Activated T-helper 17 cell treated with anti-CD3 and anti-CD28 coated beads, Interleukin-2, amount 50 U/mL, for 72 hours (primary cell): ENCODE measurements around the gene ACOT7. TPM values are rescaled to one million over a fixed set of nuclear protein-coding genes. Genes with fewer than 3 reads are reported as not detected.

Source experiments
- ATAC-seq: fragments of 150-1000 bp; cut with Tn5 transposase; replicated peaks from 2 replicates; pipeline ENCODE4 v1.10.0; 2021; ENCODE audit warnings: mild to moderate bottlenecking, moderate library complexity
- H3K27ac Mint-ChIP-seq: one replicate; pipeline ENCODE4 v1.8.0; 2022; ENCODE audit warnings: mixed read lengths
- H3K27me3 Mint-ChIP-seq: one replicate; pipeline ENCODE4 v1.8.0; 2022; ENCODE audit warnings: mixed read lengths
- H3K36me3 Mint-ChIP-seq: one replicate; pipeline ENCODE4 v1.8.0; 2022; ENCODE audit warnings: low read depth, mild to moderate bottlenecking, mixed read lengths
- H3K4me1 Mint-ChIP-seq: one replicate; pipeline ENCODE4 v1.8.0; 2022; ENCODE audit warnings: mixed read lengths
- H3K4me3 Mint-ChIP-seq: one replicate; pipeline ENCODE4 v1.8.0; 2022; ENCODE audit warnings: mild to moderate bottlenecking, mixed read lengths
- H3K9me3 Mint-ChIP-seq: one replicate; pipeline ENCODE4 v1.8.0; 2022; ENCODE audit warnings: mixed read lengths
- total RNA-seq, 2 donors: library from RNA; stranded (reverse); gene quantifications; one replicate each; pipeline ENCODE4 v1.2.3, GENCODE V29; 2022

The ACOT7 gene
- total RNA-seq, 2 donors from 2014 or later, result 43.5 to 96.3 TPM

DNA sequence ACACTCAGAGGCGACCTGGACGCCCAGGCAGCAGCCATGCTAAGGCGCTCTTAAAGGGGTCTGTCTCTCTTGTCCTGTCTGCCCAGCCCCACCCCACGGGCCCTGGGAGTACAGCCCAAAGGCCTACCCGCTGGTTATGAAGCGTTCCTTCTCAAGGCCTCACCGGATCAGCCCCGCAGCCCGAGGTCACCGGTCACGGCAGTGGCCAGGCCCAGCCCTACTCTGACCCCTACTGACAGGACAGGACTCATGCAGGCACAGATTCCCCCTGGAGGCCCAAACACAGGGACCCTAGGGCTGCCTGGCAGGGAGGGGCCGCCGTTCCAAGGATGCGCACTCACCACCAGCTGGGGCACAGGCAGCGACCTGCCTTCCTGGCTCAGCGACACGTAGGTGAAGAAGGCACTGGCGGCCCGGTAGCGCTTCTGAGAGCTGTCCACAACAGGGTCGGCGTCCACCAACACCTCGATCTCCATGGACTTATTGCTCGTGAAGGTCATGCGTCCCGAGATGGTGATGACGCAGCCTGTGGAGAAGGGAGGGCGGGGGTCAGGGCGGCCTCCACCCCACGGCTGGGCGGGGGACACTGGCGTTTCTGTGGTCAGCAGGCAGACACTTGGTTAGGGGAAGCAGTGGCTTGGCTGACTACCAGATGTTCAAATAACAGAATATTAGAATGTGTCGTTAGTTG, 112.7 kb downstream of the ACOT7 start:
- Mint-ChIP-seq H3K4me1 (no peaks in the 10 kb centered on the region), H3K27me3 (no peaks in the 10 kb centered on the region), H3K4me3 (no peak overlapping the region), H3K27ac (no peak overlapping the region), H3K36me3 (no peaks in the 10 kb centered on the region), H3K9me3 (no peaks in the 10 kb centered on the region)
- ATAC-seq, result no peak

DNA sequence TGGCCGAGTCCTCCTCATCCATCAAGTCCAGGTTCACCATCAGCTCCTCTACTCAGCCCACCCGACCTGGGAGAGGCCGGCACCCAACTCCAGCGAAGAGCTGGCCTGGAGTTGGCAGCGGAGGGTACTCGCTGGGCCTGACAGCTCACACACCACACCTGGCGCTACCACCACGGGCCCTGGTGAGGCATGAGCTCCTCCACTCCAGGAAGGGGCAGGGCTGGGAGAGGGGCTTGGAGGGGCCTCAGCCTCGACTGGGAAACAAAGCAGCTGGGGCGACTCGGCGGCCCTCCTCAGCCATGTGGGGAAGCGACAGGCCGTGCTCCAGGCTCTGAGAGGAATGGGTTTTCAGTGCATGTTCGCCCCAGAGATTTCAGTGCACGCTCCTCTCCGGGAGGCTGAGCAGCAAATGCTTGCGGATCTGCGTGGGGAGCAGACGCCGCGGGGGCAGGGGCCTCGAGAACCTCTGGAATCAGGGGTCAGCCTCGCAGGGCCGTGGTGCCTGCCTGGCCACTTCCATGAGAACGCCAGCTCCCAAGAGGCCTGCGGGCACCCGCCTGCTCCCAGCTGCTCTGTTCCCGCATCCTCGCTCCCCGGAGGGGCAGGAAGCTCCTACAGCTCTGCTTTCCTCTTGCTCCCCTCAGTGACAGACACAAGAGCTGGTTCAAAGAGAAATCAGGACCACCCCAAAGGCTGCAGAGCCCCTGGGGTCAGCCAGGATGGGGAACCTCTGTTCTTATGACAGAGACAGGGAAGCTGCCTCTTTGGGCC, 113.8 kb downstream of the ACOT7 start:
- H3K36me3 Mint-ChIP-seq, result no peaks in the 10 kb centered on the region
- no peak overlapping the region for H3K4me3 Mint-ChIP-seq
- H3K9me3 Mint-ChIP-seq, result no peaks in the 10 kb centered on the region
- no peaks in the 10 kb centered on the region for H3K27me3 Mint-ChIP-seq
- no peaks in the 10 kb centered on the region for H3K4me1 Mint-ChIP-seq
- no peak overlapping the region for H3K27ac Mint-ChIP-seq
- ATAC-seq, result no peak

GRCh38 chr1:6279066-6279465, 114.5 kb downstream of the ACOT7 start:
- ATAC-seq, result no peak
- H3K36me3 Mint-ChIP-seq, result no peaks in the 10 kb centered on the region
- H3K27me3 Mint-ChIP-seq, result no peaks in the 10 kb centered on the region
- no peak overlapping the region for H3K4me3 Mint-ChIP-seq
- H3K27ac Mint-ChIP-seq, result no peak overlapping the region
- H3K4me1 Mint-ChIP-seq, result no peaks in the 10 kb centered on the region
- H3K9me3 Mint-ChIP-seq, result no peaks in the 10 kb centered on the region

- no peak for ATAC-seq
- no peaks in the 10 kb centered on the region for H3K9me3 Mint-ChIP-seq
- no peaks in the 10 kb centered on the region for H3K4me1 Mint-ChIP-seq
- H3K4me3 Mint-ChIP-seq, result no peak overlapping the region
- H3K27me3 Mint-ChIP-seq, result no peaks in the 10 kb centered on the region
- H3K27ac Mint-ChIP-seq, result no peak overlapping the region
- H3K36me3 Mint-ChIP-seq, result no peaks in the 10 kb centered on the region
These were observed 115.3 kb downstream of the ACOT7 start for GRCh38 chr1:6278263-6278662.

DNA sequence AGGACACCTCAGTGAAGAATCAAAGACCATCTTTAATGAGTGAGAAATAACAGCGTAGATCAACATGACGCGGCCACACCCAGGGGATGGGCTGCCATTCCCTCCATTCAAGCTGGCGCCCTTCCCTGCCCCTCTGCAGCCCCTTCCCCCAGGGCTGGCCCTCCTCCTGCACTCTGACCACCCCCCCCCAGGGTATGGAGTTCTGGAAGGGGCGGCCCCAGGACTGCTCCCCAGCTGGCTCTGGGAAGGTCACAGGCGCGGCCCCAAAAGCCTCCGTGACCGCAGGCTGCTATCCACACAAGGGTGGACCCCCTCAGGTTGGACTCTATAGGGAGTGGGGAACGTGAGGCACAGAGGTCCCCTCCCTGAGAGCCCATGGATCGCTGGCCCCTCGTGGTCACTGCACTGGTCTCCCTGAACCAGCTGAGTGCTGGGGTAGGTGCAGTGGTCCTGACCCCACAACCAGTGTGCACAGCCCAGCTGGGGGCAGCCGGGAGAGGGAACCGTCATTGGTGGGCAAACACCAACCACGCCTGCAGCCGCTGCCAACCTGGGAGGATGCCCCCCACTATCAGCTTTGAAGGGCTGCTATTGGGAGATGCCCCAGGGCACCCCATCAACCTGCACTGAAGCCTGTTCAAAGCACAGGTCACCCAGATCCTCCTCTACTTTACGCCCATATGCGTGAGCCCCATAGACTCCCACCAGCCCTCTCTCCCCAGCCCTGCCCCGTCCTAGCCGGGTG, 116.6 kb downstream of the ACOT7 start:
- Mint-ChIP-seq H3K9me3 (no peaks in the 10 kb centered on the region), H3K4me3 (no peak overlapping the region), H3K4me1 (no peaks in the 10 kb centered on the region), H3K27ac (no peak overlapping the region), H3K27me3 (no peaks in the 10 kb centered on the region), H3K36me3 (no peaks in the 10 kb centered on the region)
- ATAC-seq, result no peak

- Mint-ChIP-seq H3K27ac (no peak overlapping the region), H3K9me3 (no peaks in the 10 kb centered on the region), H3K27me3 (no peaks in the 10 kb centered on the region), H3K4me3 (no peak overlapping the region), H3K36me3 (no peaks in the 10 kb centered on the region), H3K4me1 (no peaks in the 10 kb centered on the region)
- no peak for ATAC-seq
These were observed 117.5 kb downstream of the ACOT7 start for GRCh38 chr1:6275826-6276782.

- Mint-ChIP-seq H3K27ac (no peak overlapping the region), H3K36me3 (no peaks in the 10 kb centered on the region), H3K4me1 (no peaks in the 10 kb centered on the region), H3K9me3 (no peaks in the 10 kb centered on the region), H3K27me3 (no peaks in the 10 kb centered on the region), H3K4me3 (no peak overlapping the region)
- no peak for ATAC-seq
These were observed 118.9 kb downstream of the ACOT7 start for GRCh38 chr1:6274622-6275139.

DNA sequence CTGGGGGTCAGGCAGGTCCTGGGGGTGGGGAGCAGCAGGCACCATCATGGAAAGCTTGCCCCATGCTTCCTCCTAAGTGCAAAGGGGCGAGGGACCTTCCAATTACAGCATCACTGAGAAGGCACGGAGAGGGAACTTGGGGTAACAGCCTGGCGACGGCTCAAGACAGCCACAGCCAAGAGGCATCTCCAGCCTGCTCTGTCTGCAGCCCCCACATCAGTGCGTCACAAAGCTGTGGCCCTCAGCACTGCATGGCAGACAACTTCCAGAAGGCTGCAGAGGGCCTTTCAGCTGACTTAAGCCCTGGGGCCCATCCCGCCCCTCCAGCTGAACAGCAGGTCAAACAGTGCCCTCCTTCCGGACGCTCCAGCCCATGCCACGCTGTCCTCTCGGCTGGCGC, 119.5 kb downstream of the ACOT7 start:
- no peak overlapping the region for H3K27ac Mint-ChIP-seq
- ATAC-seq, result no peak
- no peaks in the 10 kb centered on the region for H3K27me3 Mint-ChIP-seq
- H3K4me1 Mint-ChIP-seq, result no peaks in the 10 kb centered on the region
- no peaks in the 10 kb centered on the region for H3K9me3 Mint-ChIP-seq
- no peaks in the 10 kb centered on the region for H3K36me3 Mint-ChIP-seq
- H3K4me3 Mint-ChIP-seq, result no peak overlapping the region

DNA sequence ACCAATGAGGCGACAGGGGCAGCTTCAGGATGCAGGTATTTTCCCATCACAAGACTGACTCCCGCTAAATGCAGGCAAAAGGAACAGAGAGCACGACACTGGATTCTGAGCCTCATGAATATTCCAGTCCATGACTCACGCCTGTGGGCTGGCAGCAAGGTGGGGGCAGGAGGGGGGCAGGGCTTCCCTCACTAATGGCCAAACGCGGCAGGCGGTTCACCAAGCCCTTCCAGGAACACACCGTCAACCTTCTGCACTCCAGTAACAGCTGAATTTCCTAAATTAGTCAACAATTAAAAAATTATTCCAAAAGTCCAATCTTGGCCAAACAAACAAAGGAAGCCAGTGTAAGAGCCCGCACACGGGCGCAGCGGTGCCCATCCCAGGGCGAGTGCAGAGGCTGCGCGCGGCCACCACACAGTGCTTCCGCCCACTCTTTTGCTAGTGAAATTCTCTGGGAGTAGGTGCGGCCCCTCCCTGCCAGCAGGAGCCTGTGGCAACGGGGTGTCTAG, 120.1 kb downstream of the ACOT7 start:
- no peak for ATAC-seq
- no peaks in the 10 kb centered on the region for H3K4me1 Mint-ChIP-seq
- H3K36me3 Mint-ChIP-seq, result no peaks in the 10 kb centered on the region
- no peaks in the 10 kb centered on the region for H3K27me3 Mint-ChIP-seq
- H3K9me3 Mint-ChIP-seq, result no peaks in the 10 kb centered on the region
- no peak overlapping the region for H3K4me3 Mint-ChIP-seq
- no peak overlapping the region for H3K27ac Mint-ChIP-seq

DNA sequence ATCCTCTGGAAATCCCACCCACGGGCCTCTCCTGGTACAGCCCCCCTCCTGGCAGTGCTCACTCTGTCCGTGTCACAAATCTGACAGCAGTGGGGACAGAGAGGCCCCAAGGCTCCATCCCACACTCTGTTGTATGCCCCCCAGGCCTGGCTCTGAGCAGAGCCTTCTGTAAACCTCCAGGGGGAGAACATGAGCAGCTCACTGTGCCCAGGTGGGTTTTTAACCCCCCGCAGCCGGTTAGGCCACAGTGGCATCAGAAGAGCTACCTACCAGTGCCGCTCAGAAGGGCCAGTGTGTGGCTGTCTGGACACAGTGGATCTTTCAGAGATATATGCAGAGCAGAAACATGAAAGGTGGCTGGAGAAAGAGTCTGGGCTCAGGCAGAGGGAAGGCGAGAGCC, 120.7 kb downstream of the ACOT7 start:
- Mint-ChIP-seq H3K36me3 (no peaks in the 10 kb centered on the region), H3K9me3 (no peaks in the 10 kb centered on the region), H3K27ac (no peak overlapping the region), H3K27me3 (no peaks in the 10 kb centered on the region), H3K4me1 (no peaks in the 10 kb centered on the region), H3K4me3 (no peak overlapping the region)
- ATAC-seq, result no peak

DNA sequence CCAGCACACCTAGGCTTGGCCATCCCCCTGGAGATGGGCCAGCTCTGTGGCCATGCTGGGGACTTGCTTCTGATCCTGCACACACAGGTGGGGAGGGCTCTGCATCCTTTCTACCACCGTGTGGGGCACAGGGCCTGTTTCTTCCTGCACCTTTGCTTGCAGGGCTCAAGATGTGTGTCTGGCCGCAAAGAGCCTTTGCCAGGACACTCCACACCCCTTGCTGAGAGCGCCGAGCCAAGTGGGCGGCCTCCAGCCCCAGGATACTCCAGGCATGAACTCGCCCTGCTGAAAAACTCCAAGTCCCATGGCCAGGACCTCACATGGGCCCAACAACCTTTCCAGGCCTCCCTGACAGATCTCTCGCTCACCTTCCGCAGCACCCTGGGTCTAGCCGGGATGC, 121.1 kb downstream of the ACOT7 start:
- Mint-ChIP-seq H3K27me3 (no peaks in the 10 kb centered on the region), H3K9me3 (no peaks in the 10 kb centered on the region), H3K4me1 (no peaks in the 10 kb centered on the region), H3K27ac (no peak overlapping the region), H3K4me3 (no peak overlapping the region), H3K36me3 (no peaks in the 10 kb centered on the region)
- ATAC-seq, result no peak

DNA sequence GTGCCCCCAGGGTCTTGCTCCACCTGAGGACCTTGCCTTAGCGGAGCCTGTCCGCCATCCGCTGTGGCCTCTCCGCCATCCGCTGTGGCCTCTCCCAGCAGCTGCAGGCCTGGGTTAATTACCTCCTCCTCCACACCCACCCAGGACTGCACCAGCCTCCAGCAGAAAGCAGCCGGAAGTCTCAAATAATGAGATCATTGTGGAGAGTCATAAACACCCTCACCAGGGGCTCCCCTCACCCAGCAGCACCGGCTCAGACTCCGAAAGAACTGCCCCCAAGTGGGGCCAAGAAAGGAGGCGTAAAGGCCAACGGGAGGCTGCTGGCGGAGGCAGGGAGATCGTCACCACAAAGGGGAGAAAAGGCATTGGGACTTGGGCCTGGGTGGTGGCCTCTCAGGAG, 122.0 kb downstream of the ACOT7 start:
- no peak overlapping the region for H3K27ac Mint-ChIP-seq
- H3K36me3 Mint-ChIP-seq, result no peaks in the 10 kb centered on the region
- H3K9me3 Mint-ChIP-seq, result no peaks in the 10 kb centered on the region
- H3K4me3 Mint-ChIP-seq, result no peak overlapping the region
- no peaks in the 10 kb centered on the region for H3K27me3 Mint-ChIP-seq
- no peak for ATAC-seq
- no peaks in the 10 kb centered on the region for H3K4me1 Mint-ChIP-seq

GRCh38 chr1:6271006-6271405, 122.6 kb downstream of the ACOT7 start:
- Mint-ChIP-seq H3K4me1 (no peaks in the 10 kb centered on the region), H3K9me3 (no peaks in the 10 kb centered on the region)
- ATAC-seq, result no peak

DNA sequence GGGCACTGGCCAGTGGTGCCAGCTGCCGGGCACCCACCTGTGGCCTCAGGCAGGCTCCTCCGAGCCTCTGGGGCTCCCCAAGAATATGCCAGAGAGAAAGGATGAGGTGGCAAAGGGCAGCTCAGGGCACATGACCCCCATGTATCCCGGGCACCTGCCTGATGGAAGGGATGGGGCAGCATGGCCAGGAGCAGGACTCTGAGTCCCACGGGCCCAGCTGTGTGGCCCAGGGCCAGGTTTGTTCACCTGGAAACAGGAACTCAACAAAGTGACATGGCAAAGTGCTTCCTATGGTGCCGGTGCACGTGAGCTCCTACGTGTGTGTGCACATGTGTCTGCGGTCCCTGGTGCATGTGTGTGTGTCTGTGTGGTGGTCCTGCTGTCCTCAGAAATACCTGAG, 123.2 kb downstream of the ACOT7 start:
- no peaks in the 10 kb centered on the region for H3K9me3 Mint-ChIP-seq
- H3K27me3 Mint-ChIP-seq, result no peaks in the 10 kb centered on the region
- no peaks in the 10 kb centered on the region for H3K36me3 Mint-ChIP-seq
- ATAC-seq, result no peak
- no peak overlapping the region for H3K27ac Mint-ChIP-seq
- H3K4me3 Mint-ChIP-seq, result no peak overlapping the region
- H3K4me1 Mint-ChIP-seq, result no peaks in the 10 kb centered on the region

More at GRCh38 chr1:6271006-6271405, 122.6 kb downstream of the ACOT7 start:
- H3K36me3 Mint-ChIP-seq, result no peaks in the 10 kb centered on the region
- H3K27me3 Mint-ChIP-seq, result no peaks in the 10 kb centered on the region
- no peak overlapping the region for H3K27ac Mint-ChIP-seq
- H3K4me3 Mint-ChIP-seq, result no peak overlapping the region
